Keratinocyte (primary cell): Measurements from ENCODE around the gene FLAD1.
A peak's percentile ranks its signal among the peaks of the same experiment; 100 is the strongest.

Source experiments
- CTCF ChIP-seq, 3 experiments: IDR thresholded peaks in 1 of 3; conservative IDR thresholded peaks in 1 of 3; optimal IDR thresholded peaks in 1 of 3; 2 replicates in 2 of 3; 3 replicates in 1 of 3; pipeline versions ENCODE3 to v1.5.1; 2011; ENCODE audit warnings: low read length in 3 of 3, mild to moderate bottlenecking in 3 of 3, moderate library complexity in 2 of 3, control low read depth in 1 of 3, inconsistent platforms in 1 of 3; ENCODE audit not compliant: insufficient read depth in 2 of 3; ENCODE audit errors: extremely low read depth in 1 of 3
- EZH2 ChIP-seq: IDR thresholded peaks from one replicate; pipeline ENCODE4 v1.6.1; 2012; ENCODE audit warnings: inconsistent platforms, mild to moderate bottlenecking, low read length, moderate library complexity

- peak; percentile 31 to 62 (median 44) for TF ChIP-seq CTCF (optimal IDR thresholded peaks at IDR 0.05 in 1 of 3, IDR thresholded peaks at IDR 0.05 in 1 of 3, conservative IDR thresholded peaks at IDR 0.05 in 1 of 3; ENCODE audit: extremely low read depth in 1 of 3, insufficient read depth in 2 of 3, low read length in 3 of 3)
- TF ChIP-seq EZH2, result no peak
These were observed 21.7 kb upstream of the FLAD1 start, which contains the start of gene PYGO2 for GRCh38 chr1:154961207-154962155.
